HAP-1 (cell line): ENCODE results near the gene ANKS4B.

Experiments used
- DNase-seq, 2 experiments: peaks; one replicate each; pipeline ENCODE4 v3.0.0-alpha.2; 2016 to 2020; ENCODE audit warnings: low spot score in 2 of 2
- H3K27me3 ChIP-seq: fragments of 250-450 bp; sonication (Bioruptor Pico); 2 replicates; pipeline ENCODE4 v1.5.1; 2020; ENCODE audit warnings: low read depth, mild to moderate bottlenecking, moderate library complexity
- H3K36me3 ChIP-seq: fragments of 250-450 bp; sonication (Bioruptor Pico); replicated peaks from 2 replicates; pipeline ENCODE4 v1.5.1; 2020; ENCODE audit warnings: mild to moderate bottlenecking
- H3K4me1 ChIP-seq: fragments of 250-450 bp; sonication (Bioruptor Pico); 2 replicates; pipeline ENCODE4 v1.5.1; 2020; ENCODE audit warnings: mild to moderate bottlenecking
- H3K4me3 ChIP-seq: fragments of 250-450 bp; sonication (Bioruptor Pico); 2 replicates; pipeline ENCODE4 v1.5.1; 2020; ENCODE audit warnings: mild to moderate bottlenecking, moderate library complexity
- H3K9me3 ChIP-seq: fragments of 250-450 bp; sonication (Bioruptor Pico); 2 replicates; pipeline ENCODE4 v1.5.1; 2020; ENCODE audit warnings: mild to moderate bottlenecking, moderate library complexity
- in situ Hi-C: fragments of 300-500 bp; cut with MboI; formaldehyde crosslinking; loops from 3 replicates; pipeline ENCODE4 v1.14.3; 2020; ENCODE audit warnings: low sequenced_read_pairs, inconsistent platforms, mixed read lengths

ANKS4B gene

GRCh38 chr16:21199607-21200218 lies 33.8 kb upstream of the ANKS4B start:
- H3K4me1 ChIP-seq, result 0 out of 2 replicates have a peak, but pooled peaks cover 2% of the 10 kb centered on the region
- no peak for DNase-seq
- H3K9me3 ChIP-seq, result no peaks in the 10 kb centered on the region
- H3K36me3 ChIP-seq, result no peaks in the 10 kb centered on the region
- H3K27me3 ChIP-seq, result no peaks in the 10 kb centered on the region
- in situ Hi-C loops, result loop anchor here (10.0 kb wide), 1 partner anchor 65 kb away; no protein-coding TSS in a partner anchor
- H3K4me3 ChIP-seq, result no peak overlapping the region

- in situ Hi-C loops, result loop anchor here (10.0 kb wide), 1 partner anchor 62 kb away; no protein-coding TSS in a partner anchor
- Histone ChIP-seq H3K4me1 (no peaks in the 10 kb centered on the region), H3K4me3 (no peak overlapping the region), H3K27me3 (no peaks in the 10 kb centered on the region), H3K9me3 (no peaks in the 10 kb centered on the region), H3K36me3 (no peaks in the 10 kb centered on the region)
- no peak for DNase-seq
Measured at GRCh38 chr16:21203155-21203797, 30.2 kb upstream of the ANKS4B start.

- no peak for DNase-seq
- Histone ChIP-seq H3K36me3 (no peaks in the 10 kb centered on the region), H3K9me3 (no peaks in the 10 kb centered on the region), H3K27me3 (no peaks in the 10 kb centered on the region), H3K4me3 (no peak overlapping the region), H3K4me1 (no peaks in the 10 kb centered on the region)
- in situ Hi-C loops, result loop anchor here (10.0 kb wide), 1 partner anchor 59 kb away; no protein-coding TSS in a partner anchor
Measured at GRCh38 chr16:21205303-21205702, 28.2 kb upstream of the ANKS4B start.

- H3K36me3 ChIP-seq, result no peaks in the 10 kb centered on the region
- H3K4me3 ChIP-seq, result no peak overlapping the region
- no peaks in the 10 kb centered on the region for H3K27me3 ChIP-seq
- no peak for DNase-seq
- no peaks in the 10 kb centered on the region for H3K9me3 ChIP-seq
- no peaks in the 10 kb centered on the region for H3K4me1 ChIP-seq
- in situ Hi-C loops, result loop anchor here (10.0 kb wide), 1 partner anchor 58 kb away; no protein-coding TSS in a partner anchor
Measured at GRCh38 chr16:21206550-21206949, 26.9 kb upstream of the ANKS4B start.

GRCh38 chr16:21208446-21209230 lies 24.9 kb upstream of the ANKS4B start:
- no peaks in the 10 kb centered on the region for H3K27me3 ChIP-seq
- in situ Hi-C loops, result loop anchor here (10.0 kb wide), 1 partner anchor 56 kb away; no protein-coding TSS in a partner anchor

GRCh38 chr16:21211486-21211885 lies 22.0 kb upstream of the ANKS4B start, which contains the start of gene ZP2:
TSS of gene ZP2 (minus strand) at chr16:21211574. CDS start at chr16:21211547, 27 bp downstream.
- peaks cover 4% of the 10 kb centered on the region for H3K4me1 ChIP-seq
- no peak within 1 kb of the TSS for H3K4me3 ChIP-seq
- no peaks in the 10 kb centered on the region for H3K27me3 ChIP-seq
- DNase-seq, result no peak
- in situ Hi-C loops, result no loop called here
- H3K9me3 ChIP-seq, result no peaks in the 10 kb centered on the region
- no peaks in the 10 kb centered on the region for H3K36me3 ChIP-seq

More at GRCh38 chr16:21208446-21209230, 24.9 kb upstream of the ANKS4B start:
- Histone ChIP-seq H3K36me3 (no peaks in the 10 kb centered on the region), H3K4me3 (no peak overlapping the region), H3K4me1 (no peaks in the 10 kb centered on the region), H3K9me3 (no peaks in the 10 kb centered on the region)
- DNase-seq, result no peak

GRCh38 chr16:21214086-21214485 lies 19.4 kb upstream of the ANKS4B start:
- Histone ChIP-seq H3K4me3 (no peak overlapping the region), H3K4me1 (peaks cover 13% of the 10 kb centered on the region), H3K9me3 (no peaks in the 10 kb centered on the region), H3K36me3 (no peaks in the 10 kb centered on the region), H3K27me3 (no peaks in the 10 kb centered on the region)
- no peak for DNase-seq
- in situ Hi-C loops, result no loop called here

- H3K4me1 ChIP-seq, result peaks cover 23% of the 10 kb centered on the region
- no peaks in the 10 kb centered on the region for H3K36me3 ChIP-seq
- no peaks in the 10 kb centered on the region for H3K27me3 ChIP-seq
- H3K4me3 ChIP-seq, result no peak overlapping the region
- in situ Hi-C loops, result no loop called here
- H3K9me3 ChIP-seq, result no peaks in the 10 kb centered on the region
- no peak for DNase-seq
Measured at GRCh38 chr16:21217121-21217520, 16.4 kb upstream of the ANKS4B start.

GRCh38 chr16:21218153-21218552 lies 15.3 kb upstream of the ANKS4B start:
- DNase-seq, result no peak
- H3K36me3 ChIP-seq, result no peaks in the 10 kb centered on the region
- H3K9me3 ChIP-seq, result no peaks in the 10 kb centered on the region
- H3K4me3 ChIP-seq, result no peak overlapping the region
- peaks cover 29% of the 10 kb centered on the region for H3K4me1 ChIP-seq
- H3K27me3 ChIP-seq, result no peaks in the 10 kb centered on the region
- in situ Hi-C loops, result no loop called here

GRCh38 chr16:21219551-21219950 lies 13.9 kb upstream of the ANKS4B start:
- Histone ChIP-seq H3K4me1 (peaks cover 29% of the 10 kb centered on the region), H3K27me3 (no peaks in the 10 kb centered on the region), H3K36me3 (no peaks in the 10 kb centered on the region), H3K4me3 (no peak overlapping the region), H3K9me3 (no peaks in the 10 kb centered on the region)
- DNase-seq, result no peak
- in situ Hi-C loops, result no loop called here

GRCh38 chr16:21222495-21223337 lies 10.8 kb upstream of the ANKS4B start:
- peaks cover 27% of the 10 kb centered on the region for H3K4me1 ChIP-seq
- DNase-seq, result peak in 1 of 2 experiments; percentile 72
- H3K36me3 ChIP-seq, result no peaks in the 10 kb centered on the region
- no peaks in the 10 kb centered on the region for H3K27me3 ChIP-seq
- in situ Hi-C loops, result no loop called here
- no peak overlapping the region for H3K4me3 ChIP-seq
- H3K9me3 ChIP-seq, result no peaks in the 10 kb centered on the region

GRCh38 chr16:21223787-21224186 lies 9.7 kb upstream of the ANKS4B start:
- no peaks in the 10 kb centered on the region for H3K27me3 ChIP-seq
- DNase-seq, result no peak
- in situ Hi-C loops, result no loop called here
- H3K9me3 ChIP-seq, result no peaks in the 10 kb centered on the region
- H3K4me1 ChIP-seq, result peaks cover 27% of the 10 kb centered on the region
- H3K4me3 ChIP-seq, result no peak overlapping the region
- no peaks in the 10 kb centered on the region for H3K36me3 ChIP-seq

GRCh38 chr16:21224800-21225199 lies 8.7 kb upstream of the ANKS4B start:
- in situ Hi-C loops, result no loop called here
- Histone ChIP-seq H3K27me3 (no peaks in the 10 kb centered on the region), H3K4me3 (no peak overlapping the region), H3K9me3 (no peaks in the 10 kb centered on the region), H3K4me1 (peaks cover 27% of the 10 kb centered on the region), H3K36me3 (no peaks in the 10 kb centered on the region)
- no peak for DNase-seq
